Lung (tissue), 12 donors: ENCODE data around the gene ARHGAP8. TPM values are rescaled to one million over a fixed set of nuclear protein-coding genes. Genes with fewer than 3 reads are reported as not detected.

Source experiments
- ATAC-seq: fragments of 200-7000 bp; cut with Tn5 transposase; one replicate; pipeline ENCODE4 v1.9.1; 2020; ENCODE audit warnings: moderate number of reproducible peaks; ENCODE audit not compliant: insufficient read depth, low FRiP score
- DNase-seq, 3 donors: peaks; one replicate each; pipeline ENCODE4 v3.0.0-alpha.2; 2013 to 2017
- H3K27ac ChIP-seq, 2 donors: one replicate each; pipeline ENCODE4 v1.5.1; 2013; ENCODE audit warnings: mild to moderate bottlenecking in 2 of 2, moderate library complexity in 2 of 2, control low read depth in 1 of 2, inconsistent platforms in 1 of 2, low read depth in 1 of 2, low read length in 1 of 2
- H3K27me3 ChIP-seq, 3 donors: one replicate each; pipeline ENCODE4 v1.5.1; 2013; ENCODE audit warnings: low read length in 2 of 3; ENCODE audit not compliant: control insufficient read depth in 3 of 3, insufficient read depth in 3 of 3
- H3K36me3 ChIP-seq, 4 donors: one replicate each; pipeline ENCODE4 v1.5.1; 2013; ENCODE audit warnings: low read length in 4 of 4, mild to moderate bottlenecking in 1 of 4, moderate library complexity in 1 of 4; ENCODE audit not compliant: control insufficient read depth in 4 of 4, insufficient read depth in 4 of 4
- H3K4me1 ChIP-seq, 5 donors: one replicate each; pipeline ENCODE4 v1.5.1; 2013; ENCODE audit warnings: low read length in 5 of 5, mild to moderate bottlenecking in 2 of 5, moderate library complexity in 1 of 5; ENCODE audit not compliant: control insufficient read depth in 5 of 5, insufficient read depth in 5 of 5
- H3K4me3 ChIP-seq: one replicate; pipeline ENCODE4 v1.5.1; 2013; ENCODE audit warnings: mild to moderate bottlenecking, control low read depth, moderate library complexity
- H3K9ac ChIP-seq, 2 donors: one replicate each; pipeline ENCODE4 v1.5.1; 2013; ENCODE audit warnings: low read length in 2 of 2, control low read depth in 1 of 2; ENCODE audit not compliant: insufficient read depth in 1 of 2
- H3K9me3 ChIP-seq, 4 donors: one replicate each; pipeline ENCODE4 v1.5.1; 2013; ENCODE audit warnings: low read length in 3 of 4, mild to moderate bottlenecking in 1 of 4, moderate library complexity in 1 of 4; ENCODE audit not compliant: control insufficient read depth in 4 of 4, insufficient read depth in 3 of 4
- CTCF ChIP-seq: IDR thresholded peaks from 2 replicates; pipeline ENCODE4 v1.5.1; 2012; ENCODE audit warnings: mild to moderate bottlenecking; ENCODE audit errors: control extremely low read depth, extremely low read depth
- WGBS, 2 donors: extraction: QIAGEN DNeasy Blood & Tissue Kit; methylation state at CpG; one replicate each; pipeline ENCODE4 v1.1.7; 2013; 5-methylcytosine and 5-hydroxymethylcytosine counted together
- polyA plus RNA-seq, 2 donors: library from polyadenylated mRNA; stranded (reverse); fragments of 200-250 nt; gene quantifications; one replicate each; pipeline ENCODE4 v1.2.1, GENCODE V29; 2013
- total RNA-seq, 2 donors: library from RNA; depleted of rRNA in 1 of 2; stranded (reverse); fragments of >200 nt in 1 of 2; gene quantifications; one replicate each; pipeline ENCODE4 v1.2.1, GENCODE V29; 2014 to 2021
- donor health status: control.
- donor health status: control.
- donor health status: Bipolar disorder and iron deficiency.
- donor health status: healthy.
- donor health status: DM: yes; HTN: yes; CAD: no.

The ARHGAP8 gene
- total and polyA plus RNA-seq, 4 donors, result 6.8 to 21.6 (median 16.5) TPM

GRCh38 chr22:44845796-44846720 is 93.7 kb downstream of the ARHGAP8 start:
- WGBS, 2 donors, result 84 to 89% methylated on average over 24 to 25 of the region's 25 CpGs
- TF ChIP-seq CTCF, result no peak
- no peak overlapping the region for H3K27ac ChIP-seq

GRCh38 chr22:44846726-44847275 is 94.4 kb downstream of the ARHGAP8 start:
- H3K9me3 ChIP-seq, result peaks cover 0 to 8% (median 0%) of the 10 kb centered on the region in 4 donors
- DNase-seq (no peak), ATAC-seq (no peak)
- H3K9ac ChIP-seq, result no peak overlapping the region
- H3K4me1 ChIP-seq, result no peaks in the 10 kb centered on the region
- no peak for TF ChIP-seq CTCF
- no peaks in the 10 kb centered on the region for H3K27me3 ChIP-seq
- no peak overlapping the region for H3K4me3 ChIP-seq
- peaks cover 0 to 1% (median 0%) of the 10 kb centered on the region in 4 donors for H3K36me3 ChIP-seq
- WGBS, 2 donors, result 84 to 87% methylated on average over 16 of the region's 16 CpGs
- no peak overlapping the region for H3K27ac ChIP-seq

More at GRCh38 chr22:44845796-44846720, 93.7 kb downstream of the ARHGAP8 start:
- no peak overlapping the region for H3K4me3 ChIP-seq
- peaks cover 0 to 1% (median 0%) of the 10 kb centered on the region in 4 donors for H3K36me3 ChIP-seq
- ATAC-seq (no peak), DNase-seq (no peak)
- peaks cover 0 to 8% (median 0%) of the 10 kb centered on the region in 4 donors for H3K9me3 ChIP-seq
- H3K27me3 ChIP-seq, result no peaks in the 10 kb centered on the region
- H3K4me1 ChIP-seq, result peaks cover 0 to 2% (median 0%) of the 10 kb centered on the region in 5 donors
- H3K9ac ChIP-seq, result no peak overlapping the region

GRCh38 chr22:44847380-44847779 is 95.0 kb downstream of the ARHGAP8 start:
- Histone ChIP-seq H3K4me3 (no peak overlapping the region), H3K36me3 (peaks cover 0 to 1% (median 0%) of the 10 kb centered on the region in 4 donors), H3K9ac (no peak overlapping the region), H3K27me3 (no peaks in the 10 kb centered on the region), H3K9me3 (peaks cover 0 to 8% (median 0%) of the 10 kb centered on the region in 4 donors), H3K4me1 (no peaks in the 10 kb centered on the region), H3K27ac (no peak overlapping the region)
- no peak for DNase-seq
- ATAC-seq, result no peak
- no peak for TF ChIP-seq CTCF
- WGBS, 2 donors, result 79 to 86% methylated on average over 4 of the region's 4 CpGs
